Lung (tissue), 12 donors: ENCODE results near the gene GRHL1. TPM values are rescaled to one million over a fixed set of nuclear protein-coding genes. Genes with fewer than 3 reads are reported as not detected.

Experiments used
- ATAC-seq: fragments of 200-7000 bp; cut with Tn5 transposase; one replicate; pipeline ENCODE4 v1.9.1; 2020; ENCODE audit warnings: moderate number of reproducible peaks; ENCODE audit not compliant: insufficient read depth, low FRiP score
- DNase-seq, 3 donors: peaks; one replicate each; pipeline ENCODE4 v3.0.0-alpha.2; 2013 to 2017
- H3K27ac ChIP-seq, 2 donors: one replicate each; pipeline ENCODE4 v1.5.1; 2013; ENCODE audit warnings: mild to moderate bottlenecking in 2 of 2, moderate library complexity in 2 of 2, control low read depth in 1 of 2, inconsistent platforms in 1 of 2, low read depth in 1 of 2, low read length in 1 of 2
- H3K27me3 ChIP-seq, 3 donors: one replicate each; pipeline ENCODE4 v1.5.1; 2013; ENCODE audit warnings: low read length in 2 of 3; ENCODE audit not compliant: control insufficient read depth in 3 of 3, insufficient read depth in 3 of 3
- H3K36me3 ChIP-seq, 4 donors: one replicate each; pipeline ENCODE4 v1.5.1; 2013; ENCODE audit warnings: low read length in 4 of 4, mild to moderate bottlenecking in 1 of 4, moderate library complexity in 1 of 4; ENCODE audit not compliant: control insufficient read depth in 4 of 4, insufficient read depth in 4 of 4
- H3K4me1 ChIP-seq, 5 donors: one replicate each; pipeline ENCODE4 v1.5.1; 2013; ENCODE audit warnings: low read length in 5 of 5, mild to moderate bottlenecking in 2 of 5, moderate library complexity in 1 of 5; ENCODE audit not compliant: control insufficient read depth in 5 of 5, insufficient read depth in 5 of 5
- H3K4me3 ChIP-seq: one replicate; pipeline ENCODE4 v1.5.1; 2013; ENCODE audit warnings: mild to moderate bottlenecking, control low read depth, moderate library complexity
- H3K9ac ChIP-seq, 2 donors: one replicate each; pipeline ENCODE4 v1.5.1; 2013; ENCODE audit warnings: low read length in 2 of 2, control low read depth in 1 of 2; ENCODE audit not compliant: insufficient read depth in 1 of 2
- H3K9me3 ChIP-seq, 4 donors: one replicate each; pipeline ENCODE4 v1.5.1; 2013; ENCODE audit warnings: low read length in 3 of 4, mild to moderate bottlenecking in 1 of 4, moderate library complexity in 1 of 4; ENCODE audit not compliant: control insufficient read depth in 4 of 4, insufficient read depth in 3 of 4
- CTCF ChIP-seq: IDR thresholded peaks from 2 replicates; pipeline ENCODE4 v1.5.1; 2012; ENCODE audit warnings: mild to moderate bottlenecking; ENCODE audit errors: control extremely low read depth, extremely low read depth
- WGBS, 2 donors: extraction: QIAGEN DNeasy Blood & Tissue Kit; methylation state at CpG; one replicate each; pipeline ENCODE4 v1.1.7; 2013; 5-methylcytosine and 5-hydroxymethylcytosine counted together
- polyA plus RNA-seq, 2 donors: library from polyadenylated mRNA; stranded (reverse); fragments of 200-250 nt; gene quantifications; one replicate each; pipeline ENCODE4 v1.2.1, GENCODE V29; 2013
- total RNA-seq, 2 donors: library from RNA; depleted of rRNA in 1 of 2; stranded (reverse); fragments of >200 nt in 1 of 2; gene quantifications; one replicate each; pipeline ENCODE4 v1.2.1, GENCODE V29; 2014 to 2021
- donor health status: control.
- donor health status: control.
- donor health status: Bipolar disorder and iron deficiency.
- donor health status: healthy.
- donor health status: DM: yes; HTN: yes; CAD: no.

The GRHL1 gene
- total and polyA plus RNA-seq, 4 donors: 1.8 to 13.6 (median 5.6) TPM

GRCh38 chr2:9949239-9949991 is 2.1 kb upstream of the GRHL1 start:
- Histone ChIP-seq H3K27ac (no peak overlapping the region), H3K27me3 (peaks cover 0 to 52% (median 28%) of the 10 kb centered on the region in 3 donors), H3K4me3 (no peak overlapping the region), H3K9ac (no peak overlapping the region), H3K36me3 (no peaks in the 10 kb centered on the region), H3K4me1 (peaks cover 0 to 17% (median 5%) of the 10 kb centered on the region in 5 donors), H3K9me3 (no peaks in the 10 kb centered on the region)
- no peak for TF ChIP-seq CTCF
- ATAC-seq: no peak
- no peak for DNase-seq
- WGBS, 2 donors: 81 to 84% methylated on average over 23 of the region's 23 CpGs

GRCh38 chr2:9949992-9950520 is 1.4 kb upstream of the GRHL1 start:
- no peak for ATAC-seq
- H3K9ac ChIP-seq: no peak overlapping the region
- H3K4me1 ChIP-seq: peaks cover 0 to 20% (median 5%) of the 10 kb centered on the region in 5 donors
- H3K27ac ChIP-seq: no peak overlapping the region
- DNase-seq: no peak
- TF ChIP-seq CTCF: no peak
- whole genome bisulfite sequencing, 2 donors: 92 to 93% methylated on average over 14 of the region's 14 CpGs
- peaks cover 0 to 52% (median 28%) of the 10 kb centered on the region in 3 donors for H3K27me3 ChIP-seq
- H3K9me3 ChIP-seq: no peaks in the 10 kb centered on the region
- H3K4me3 ChIP-seq: no peak overlapping the region
- no peaks in the 10 kb centered on the region for H3K36me3 ChIP-seq

- ATAC-seq (peak; percentile 7), DNase-seq (peak; percentile 48 to 72 (median 51))
- Histone ChIP-seq H3K27me3 (peaks cover 0 to 52% (median 25%) of the 10 kb centered on the region in 3 donors), H3K4me3 (peak overlapping the region; percentile 27), H3K36me3 (no peaks in the 10 kb centered on the region), H3K4me1 (peaks cover 0 to 20% (median 5%) of the 10 kb centered on the region in 5 donors), H3K9me3 (no peaks in the 10 kb centered on the region), H3K27ac (peak overlapping the region in 1 of 2 donors; percentile 67), H3K9ac (no peak overlapping the region)
- TF ChIP-seq CTCF: no peak
- 7 to 14% methylated on average over 46 to 76 of the region's 76 CpGs for WGBS, 2 donors
These were observed 797 bp upstream of the GRHL1 start for GRCh38 chr2:9950521-9951271.
